GM10248 (cell line): ENCODE measurements around the gene TSSC4.

Experiments
- CTCF ChIA-PET: fragments of 300-600 bp; sonication (Branson Sonifier 250); formaldehyde crosslinking; extraction: SDS; loops from one replicate; lab custom pipeline; 2021; ENCODE audit warnings: antibody characterized with exemption; lab: Yijun Ruan, JAX
- POLR2A ChIA-PET: fragments of 350-650 bp; sonication (Branson Sonifier 250); formaldehyde crosslinking; extraction: SDS; loops from one replicate; lab custom pipeline; 2020; ENCODE audit warnings: antibody characterized with exemption; lab: Yijun Ruan, JAX
- DNase-seq: peaks from one replicate; pipeline ENCODE4 v3.0.0; 2012; ENCODE audit errors: extremely low spot score
- TF ChIP-seq, protein P1 (sequence below): IDR thresholded peaks from 2 replicates; pipeline ENCODE4 v1.5.1; 2012; ENCODE audit warnings: mild to moderate bottlenecking, low read depth; ENCODE audit errors: extremely low read depth, missing control alignments, control extremely low read depth

TSSC4 gene

DNA sequence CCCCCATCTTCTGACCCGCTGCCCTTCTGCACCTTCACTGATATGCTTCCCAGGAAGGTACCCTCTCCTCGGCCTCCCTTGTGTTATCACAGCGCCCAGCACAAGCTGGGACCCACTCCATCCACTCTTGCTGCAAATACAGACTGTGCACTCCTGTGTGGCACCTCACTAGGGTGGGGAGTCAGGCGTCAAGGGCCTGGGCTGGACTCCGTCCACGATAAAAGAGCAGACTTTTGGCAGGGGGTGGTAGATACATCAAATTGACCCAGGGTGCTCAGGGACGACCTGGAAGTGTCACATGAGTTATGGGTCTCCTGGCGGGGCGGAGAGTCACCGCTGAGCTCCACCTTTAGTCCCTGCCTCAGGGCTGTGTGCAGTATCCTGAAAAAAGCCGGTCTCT is 42.9 kb downstream of the TSSC4 start:
- TF ChIP-seq, protein P1, sequence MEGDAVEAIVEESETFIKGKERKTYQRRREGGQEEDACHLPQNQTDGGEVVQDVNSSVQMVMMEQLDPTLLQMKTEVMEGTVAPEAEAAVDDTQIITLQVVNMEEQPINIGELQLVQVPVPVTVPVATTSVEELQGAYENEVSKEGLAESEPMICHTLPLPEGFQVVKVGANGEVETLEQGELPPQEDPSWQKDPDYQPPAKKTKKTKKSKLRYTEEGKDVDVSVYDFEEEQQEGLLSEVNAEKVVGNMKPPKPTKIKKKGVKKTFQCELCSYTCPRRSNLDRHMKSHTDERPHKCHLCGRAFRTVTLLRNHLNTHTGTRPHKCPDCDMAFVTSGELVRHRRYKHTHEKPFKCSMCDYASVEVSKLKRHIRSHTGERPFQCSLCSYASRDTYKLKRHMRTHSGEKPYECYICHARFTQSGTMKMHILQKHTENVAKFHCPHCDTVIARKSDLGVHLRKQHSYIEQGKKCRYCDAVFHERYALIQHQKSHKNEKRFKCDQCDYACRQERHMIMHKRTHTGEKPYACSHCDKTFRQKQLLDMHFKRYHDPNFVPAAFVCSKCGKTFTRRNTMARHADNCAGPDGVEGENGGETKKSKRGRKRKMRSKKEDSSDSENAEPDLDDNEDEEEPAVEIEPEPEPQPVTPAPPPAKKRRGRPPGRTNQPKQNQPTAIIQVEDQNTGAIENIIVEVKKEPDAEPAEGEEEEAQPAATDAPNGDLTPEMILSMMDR = no peak
- ChIA-PET CTCF (interaction anchor here (1.6 kb wide), 1 partner anchor 89 kb away, joined by 5 read pairs; no protein-coding TSS in a partner anchor), POLR2A (no interaction called here)
- DNase-seq = no peak

DNA sequence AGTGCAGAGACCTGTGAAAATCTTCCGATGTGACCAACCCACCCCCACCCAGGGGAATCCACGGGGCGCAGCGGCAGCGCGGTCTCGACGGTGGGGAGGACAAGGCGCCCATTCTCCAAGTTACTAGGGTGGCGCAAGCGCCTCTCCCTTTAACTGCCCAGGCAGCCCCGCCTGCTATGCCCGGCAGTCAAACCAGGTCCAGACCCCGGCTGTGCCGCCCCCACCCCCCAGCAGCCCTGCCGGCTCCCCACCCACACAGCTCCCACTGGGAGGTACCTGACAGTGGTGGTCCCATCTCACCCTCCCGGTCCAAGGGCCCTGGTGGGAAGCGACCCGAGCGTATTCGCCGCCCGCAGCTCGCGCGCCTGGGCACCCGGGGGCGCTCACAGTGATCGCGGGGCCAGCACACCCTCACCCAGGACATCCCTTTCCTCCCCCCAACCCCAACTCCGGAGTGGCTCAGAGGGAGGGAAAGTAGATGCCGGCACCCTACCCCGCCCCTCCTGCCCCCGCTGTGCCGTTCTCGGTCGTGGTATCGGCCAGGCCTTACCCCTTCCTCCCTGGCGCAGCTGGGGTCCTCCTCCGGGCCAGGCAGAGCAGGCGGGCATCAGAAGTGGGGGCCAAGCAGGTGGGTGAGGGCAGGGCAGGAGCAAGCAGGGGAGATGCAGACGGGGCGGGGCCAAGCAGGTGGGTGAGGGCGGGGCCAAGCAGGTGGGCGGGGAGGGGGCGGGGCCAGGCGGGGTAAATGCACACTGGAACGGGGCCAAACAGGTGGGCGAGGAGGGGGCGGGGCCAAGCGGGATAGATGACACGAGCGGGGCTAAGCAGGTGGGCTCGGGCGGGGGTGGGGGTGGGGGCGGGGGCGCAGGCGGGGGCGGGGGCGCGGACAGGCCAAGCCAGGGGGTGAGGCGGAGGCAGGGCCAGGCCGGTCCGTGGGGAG is 43.6 kb downstream of the TSSC4 start, which contains the start of gene TRPM5:
TSS of gene TRPM5 (minus strand) at position 634 of the 940 bp plus-strand sequence. CDS start 21,478 bp downstream, outside the sequence.
- ChIA-PET POLR2A (no interaction called here), CTCF (interaction anchor here (1.6 kb wide), 1 partner anchor 88 kb away, joined by 5 read pairs; no protein-coding TSS in a partner anchor)
- DNase-seq = no peak
- TF ChIP-seq, protein P1 = no peak

DNA sequence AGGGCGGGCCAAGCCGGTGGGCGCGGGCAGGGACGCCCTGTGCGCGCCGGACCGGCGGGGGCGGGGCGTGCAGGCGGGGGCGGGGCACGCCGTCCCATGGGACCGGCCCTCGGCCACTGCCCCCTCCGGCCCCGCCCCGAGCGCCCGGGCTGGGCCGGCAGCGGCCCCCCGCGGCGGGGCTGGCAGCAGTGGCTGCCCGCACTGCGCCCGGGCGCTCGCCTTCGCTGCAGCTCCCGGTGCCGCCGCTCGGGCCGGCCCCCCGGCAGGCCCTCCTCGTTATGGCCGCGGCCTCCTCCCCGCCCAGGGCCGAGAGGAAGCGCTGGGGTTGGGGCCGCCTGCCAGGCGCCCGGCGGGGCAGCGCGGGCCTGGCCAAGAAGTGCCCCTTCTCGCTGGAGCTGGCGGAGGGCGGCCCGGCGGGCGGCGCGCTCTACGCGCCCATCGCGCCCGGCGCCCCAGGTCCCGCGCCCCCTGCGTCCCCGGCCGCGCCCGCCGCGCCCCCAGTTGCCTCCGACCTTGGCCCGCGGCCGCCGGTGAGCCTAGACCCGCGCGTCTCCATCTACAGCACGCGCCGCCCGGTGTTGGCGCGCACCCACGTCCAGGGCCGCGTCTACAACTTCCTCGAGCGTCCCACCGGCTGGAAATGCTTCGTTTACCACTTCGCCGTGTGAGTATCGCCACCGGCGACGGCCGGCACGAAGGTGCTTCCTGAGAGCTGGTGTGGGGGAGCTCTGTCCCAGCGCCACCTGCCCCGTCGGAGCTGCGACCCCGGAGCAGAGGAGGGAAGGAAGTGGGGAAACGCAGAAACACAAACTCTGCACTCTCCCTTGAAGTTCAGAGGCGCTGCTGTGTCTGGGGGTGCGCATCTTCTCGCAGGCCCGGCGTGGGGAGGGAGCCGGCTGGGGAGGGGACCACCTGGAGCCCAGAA is 44.5 kb downstream of the TSSC4 start, which contains the start of gene KCNQ1:
TSS of gene KCNQ1 (plus strand) at position 188 of the 925 bp plus-strand sequence. CDS start at position 279, 91 bp downstream.
- CTCF ChIA-PET = no interaction called here
- peak; percentile 67 for DNase-seq
- POLR2A ChIA-PET = no interaction called here
- TF ChIP-seq, protein P1 = no peak

DNA sequence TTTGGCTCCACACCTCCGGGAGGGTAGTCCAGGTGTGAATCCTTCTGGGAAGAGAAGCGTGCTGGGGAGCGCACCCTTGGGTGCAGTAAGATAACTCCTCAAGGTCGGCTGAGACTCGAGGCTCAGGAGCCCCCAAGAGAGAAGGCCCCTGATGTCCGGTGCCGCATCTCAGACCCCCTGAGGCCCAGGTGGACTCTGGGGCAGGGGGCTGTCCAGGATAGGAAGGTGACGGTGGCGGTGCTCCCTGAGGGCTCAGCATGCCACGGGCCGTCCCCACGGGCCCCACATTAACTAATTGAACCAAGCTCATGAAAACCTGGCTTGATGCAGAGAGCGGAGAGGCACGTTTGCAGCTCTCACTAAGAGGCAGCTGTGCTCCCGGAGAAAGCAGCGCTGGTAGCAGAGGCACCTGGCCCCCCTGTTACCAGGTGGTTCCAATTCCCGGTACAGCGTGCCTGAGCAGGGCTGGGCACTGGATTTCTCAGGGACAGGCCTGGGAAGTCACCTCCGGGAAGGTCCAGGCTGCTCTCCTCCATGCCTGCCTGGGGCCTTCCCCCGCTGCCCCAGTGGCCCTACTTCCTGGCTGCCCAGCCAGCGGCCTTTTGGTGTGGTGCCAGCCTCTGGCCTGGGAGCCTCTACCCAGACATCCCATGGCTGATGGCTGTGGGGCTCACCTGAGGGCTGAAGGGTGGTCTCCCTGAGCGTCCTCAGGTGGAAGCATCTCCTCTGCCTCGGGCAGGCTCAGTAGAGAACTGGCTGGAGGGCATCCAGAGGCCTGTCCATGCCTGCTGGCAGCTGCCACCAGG is 45.4 kb downstream of the TSSC4 start:
- POLR2A ChIA-PET = no interaction called here
- CTCF ChIA-PET = no interaction called here
- TF ChIP-seq, protein P1 = no peak
- no peak for DNase-seq

DNA sequence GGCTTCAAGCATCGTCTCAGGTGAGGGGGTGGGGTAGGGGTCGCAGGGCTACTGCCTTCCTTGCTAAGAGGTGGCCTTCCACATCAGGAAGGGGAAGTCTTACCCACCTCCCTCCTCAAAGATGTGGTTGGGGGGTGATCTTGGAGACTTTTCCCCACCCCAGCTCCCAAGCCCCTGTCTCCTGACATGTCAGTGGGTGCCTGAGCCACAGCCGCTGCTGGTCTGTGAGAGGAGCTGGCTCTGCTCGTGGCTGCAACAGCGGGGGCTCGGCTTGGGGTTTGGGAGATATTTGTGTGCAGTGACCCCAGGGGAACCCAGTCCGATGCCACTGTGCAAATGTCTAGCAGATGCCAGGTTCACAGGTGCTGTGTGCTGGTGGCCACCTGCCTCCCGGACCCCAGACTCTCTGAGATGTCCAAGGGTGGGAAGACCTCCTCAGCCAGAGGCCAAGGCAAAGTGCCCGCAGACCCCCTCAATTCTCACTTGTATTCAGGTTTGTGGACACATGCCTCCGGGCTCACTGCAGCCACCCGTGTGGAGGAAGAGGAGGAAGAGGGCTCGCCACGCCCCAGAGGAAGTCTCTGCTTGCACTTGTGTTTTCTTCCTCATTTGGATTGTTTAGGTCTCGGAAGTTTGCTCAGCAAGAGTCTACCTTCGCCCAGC is 46.2 kb downstream of the TSSC4 start:
- no peak for DNase-seq
- CTCF ChIA-PET = no interaction called here
- TF ChIP-seq, protein P1 = no peak
- POLR2A ChIA-PET = no interaction called here
